GM19468 (cell line): ENCODE measurements around the gene FKBP15.
"Not testable (repeated sequence)": the region's sequence is repeated elsewhere in the genome, so short reads cannot be mapped to it uniquely, and the experiment has no call there.

Source experiments
- ATAC-seq: cut with Tn5 transposase; IDR thresholded peaks from one replicate; pipeline ENCODE4 v1.9.1; 2021; ENCODE audit warnings: mild to moderate bottlenecking, moderate library complexity, moderate number of reproducible peaks; ENCODE audit not compliant: unreplicated experiment; ENCODE audit errors: extremely low read depth

FKBP15 gene

GRCh38 chr9:113151696-113152630 is 69.1 kb downstream of the FKBP15 start:
- ATAC-seq, result no peak

- peak; percentile 88 for ATAC-seq
Observed at GRCh38 chr9:113150670-113151611, 70.1 kb downstream of the FKBP15 start, which contains the start of gene SLC31A2. SLC31A2 (plus strand) TSS chr9:113151007; CDS start chr9:113151075, 68 bp downstream.

GRCh38 chr9:113149561-113149960 is 71.5 kb downstream of the FKBP15 start:
- not testable (repeated sequence) for ATAC-seq

- ATAC-seq, result no peak
Observed at GRCh38 chr9:113148781-113149510, 72.1 kb downstream of the FKBP15 start.

- ATAC-seq, result no peak
Observed at GRCh38 chr9:113148372-113148705, 72.7 kb downstream of the FKBP15 start.

- no peak for ATAC-seq
Observed at GRCh38 chr9:113143432-113144227, 77.4 kb downstream of the FKBP15 start.

- ATAC-seq, result not testable (repeated sequence)
Observed at GRCh38 chr9:113140896-113141295, 80.2 kb downstream of the FKBP15 start.

GRCh38 chr9:113139953-113140352 is 81.1 kb downstream of the FKBP15 start:
- ATAC-seq, result no peak

GRCh38 chr9:113139225-113139829 is 81.8 kb downstream of the FKBP15 start:
- ATAC-seq, result no peak

GRCh38 chr9:113138760-113139159 is 82.3 kb downstream of the FKBP15 start:
- no peak for ATAC-seq

GRCh38 chr9:113137196-113138168 is 83.6 kb downstream of the FKBP15 start:
- ATAC-seq, result no peak

GRCh38 chr9:113131689-113132151 is 89.4 kb downstream of the FKBP15 start:
- no peak for ATAC-seq

- ATAC-seq, result no peak
Observed at GRCh38 chr9:113129884-113130283, 91.2 kb downstream of the FKBP15 start.

- no peak for ATAC-seq
Observed at GRCh38 chr9:113129466-113129865, 91.6 kb downstream of the FKBP15 start.

- ATAC-seq, result no peak
Observed at GRCh38 chr9:113125386-113126035, 95.6 kb downstream of the FKBP15 start.

- ATAC-seq, result not testable (repeated sequence)
Observed at GRCh38 chr9:113118829-113119228, 102.2 kb downstream of the FKBP15 start.
